Uterus (tissue), 2 donors: ENCODE measurements around the gene SRPX.

Experiments used
- POLR2A ChIP-seq, 2 donors: fragments of 450-650 bp; IDR thresholded peaks; one replicate each; pipeline ENCODE4 v1.6.1; 2016; ENCODE audit warnings: antibody characterized with exemption in 2 of 2, mild to moderate bottlenecking in 1 of 2, moderate library complexity in 1 of 2
- TF ChIP-seq, protein P1 (sequence below), 4 experiments: fragments of 200-600 bp in 2 of 4; fragments of 450-650 bp in 2 of 4; sonication (generic) in 2 of 4; IDR thresholded peaks; one replicate each; pipeline ENCODE4 v1.5.1; 2016 to 2019; ENCODE audit warnings: antibody characterized with exemption in 4 of 4, mild to moderate bottlenecking in 2 of 4, moderate library complexity in 1 of 4

DNA sequence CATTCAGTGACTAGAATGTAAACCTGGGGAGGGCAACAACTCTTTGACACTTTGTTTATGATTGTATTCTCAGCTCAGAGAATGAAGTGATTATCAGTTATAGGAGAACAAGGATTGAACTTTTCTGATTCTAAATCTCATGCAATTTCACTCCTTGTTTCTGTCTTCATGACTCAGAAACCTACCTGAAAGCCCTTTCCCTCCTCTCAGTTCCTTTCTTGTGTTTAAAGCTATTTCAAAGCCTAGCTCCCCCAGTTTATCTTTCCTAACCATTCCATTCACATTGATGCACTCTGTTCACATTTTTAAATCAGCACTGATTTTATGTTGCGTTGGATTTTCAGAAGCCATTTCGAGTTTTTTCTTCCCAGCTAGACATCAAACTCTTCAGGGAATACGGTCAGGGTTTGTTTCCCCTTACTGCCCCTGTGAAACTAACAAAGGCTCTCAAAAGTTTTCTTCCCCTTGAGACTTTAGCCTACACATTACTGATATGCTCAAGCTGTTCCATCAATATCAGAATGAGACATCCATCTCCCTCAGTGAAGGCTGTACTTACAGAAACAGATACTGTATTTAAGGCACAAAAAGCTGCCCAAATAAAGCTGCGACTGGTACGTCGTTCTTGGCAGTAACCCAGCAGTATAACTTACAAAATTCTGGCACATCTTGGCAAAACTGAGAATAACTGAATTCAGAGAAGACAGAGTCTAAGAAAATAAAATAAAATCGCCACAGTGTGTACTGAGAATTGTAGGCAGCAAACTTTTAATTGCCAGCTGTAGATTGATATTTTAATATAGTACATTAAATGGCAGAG lies 31.0 kb downstream of the SRPX start:
- TF ChIP-seq, protein P1, sequence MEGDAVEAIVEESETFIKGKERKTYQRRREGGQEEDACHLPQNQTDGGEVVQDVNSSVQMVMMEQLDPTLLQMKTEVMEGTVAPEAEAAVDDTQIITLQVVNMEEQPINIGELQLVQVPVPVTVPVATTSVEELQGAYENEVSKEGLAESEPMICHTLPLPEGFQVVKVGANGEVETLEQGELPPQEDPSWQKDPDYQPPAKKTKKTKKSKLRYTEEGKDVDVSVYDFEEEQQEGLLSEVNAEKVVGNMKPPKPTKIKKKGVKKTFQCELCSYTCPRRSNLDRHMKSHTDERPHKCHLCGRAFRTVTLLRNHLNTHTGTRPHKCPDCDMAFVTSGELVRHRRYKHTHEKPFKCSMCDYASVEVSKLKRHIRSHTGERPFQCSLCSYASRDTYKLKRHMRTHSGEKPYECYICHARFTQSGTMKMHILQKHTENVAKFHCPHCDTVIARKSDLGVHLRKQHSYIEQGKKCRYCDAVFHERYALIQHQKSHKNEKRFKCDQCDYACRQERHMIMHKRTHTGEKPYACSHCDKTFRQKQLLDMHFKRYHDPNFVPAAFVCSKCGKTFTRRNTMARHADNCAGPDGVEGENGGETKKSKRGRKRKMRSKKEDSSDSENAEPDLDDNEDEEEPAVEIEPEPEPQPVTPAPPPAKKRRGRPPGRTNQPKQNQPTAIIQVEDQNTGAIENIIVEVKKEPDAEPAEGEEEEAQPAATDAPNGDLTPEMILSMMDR (IDR thresholded peaks at IDR 0.05) = no peak
- no peak for TF ChIP-seq POLR2A (IDR thresholded peaks at IDR 0.05)
